Measurements from ENCODE around the gene UBXN1.

UBXN1 gene

GRCh38 chr11:62678770-62679696 lies at the start of gene UBXN1:
UBXN1 (minus strand) TSS chr11:62679073; CDS start chr11:62678923, 150 bp downstream.
- peak; percentile 93 for DNase-seq

- DNase-seq, result peak; percentile 92
These were observed 49.5 kb upstream of the UBXN1 start, which contains the start of gene TTC9C for GRCh38 chr11:62728171-62728988. TTC9C (plus strand) TSS chr11:62728486; CDS start chr11:62728849, 363 bp downstream.

GRCh38 chr11:62727872-62728170 lies 48.9 kb upstream of the UBXN1 start:
- peak; percentile 87 for DNase-seq

GRCh38 chr11:62727165-62727871 lies 48.4 kb upstream of the UBXN1 start, which contains the start of gene HNRNPUL2:
HNRNPUL2 (minus strand) TSS chr11:62727457; CDS start chr11:62727156, 301 bp downstream.
- DNase-seq, result peak; percentile 98

GRCh38 chr11:62726915-62727164 lies 48.0 kb upstream of the UBXN1 start:
- DNase-seq, result no peak

GRCh38 chr11:62726156-62726914 lies 47.5 kb upstream of the UBXN1 start:
- DNase-seq, result peak; percentile 34

- no peak for DNase-seq
These were observed 46.8 kb upstream of the UBXN1 start for GRCh38 chr11:62725646-62726045.

- no peak for DNase-seq
These were observed 45.3 kb upstream of the UBXN1 start for GRCh38 chr11:62724171-62724570.

GRCh38 chr11:62721994-62722393 lies 43.1 kb upstream of the UBXN1 start:
- no peak for DNase-seq

- no peak for DNase-seq
These were observed 40.6 kb upstream of the UBXN1 start for GRCh38 chr11:62719302-62719978.

GRCh38 chr11:62716816-62717215 lies 37.9 kb upstream of the UBXN1 start:
- DNase-seq, result no peak

- DNase-seq, result no peak
These were observed 37.3 kb upstream of the UBXN1 start for GRCh38 chr11:62716206-62716605.

GRCh38 chr11:62715150-62716130 lies 36.6 kb upstream of the UBXN1 start:
- no peak for DNase-seq

GRCh38 chr11:62713343-62713742 lies 34.5 kb upstream of the UBXN1 start:
- no peak for DNase-seq

- DNase-seq, result no peak
These were observed 34.0 kb upstream of the UBXN1 start for GRCh38 chr11:62712861-62713260.

- DNase-seq, result no peak
These were observed 33.5 kb upstream of the UBXN1 start for GRCh38 chr11:62712276-62712812.

GRCh38 chr11:62710001-62710345 lies 31.1 kb upstream of the UBXN1 start:
- DNase-seq, result no peak

GRCh38 chr11:62709247-62710000 lies 30.6 kb upstream of the UBXN1 start:
- peak; percentile 97 for DNase-seq

GRCh38 chr11:62708793-62709192 lies 29.9 kb upstream of the UBXN1 start:
- peak; percentile 59 for DNase-seq

GRCh38 chr11:62708392-62708791 lies 29.5 kb upstream of the UBXN1 start:
- no peak for DNase-seq
